CD8-positive, alpha-beta memory T cell (primary cell): Measurements from ENCODE around the gene KIAA1614. TPM values are rescaled to one million over a fixed set of nuclear protein-coding genes. Genes with fewer than 3 reads are reported as not detected.
A peak's percentile ranks its signal among the peaks of the same experiment; 100 is the strongest.

Source experiments
- CTCF ChIA-PET: fragments of 350-600 bp; sonication (Branson Sonifier 250); formaldehyde crosslinking; loops from one replicate; lab custom pipeline; 2021; ENCODE audit warnings: antibody characterized with exemption; lab: Charles Lee
- POLR2A ChIA-PET: fragments of 350-600 bp; sonication (Branson Sonifier 250); formaldehyde crosslinking; loops from one replicate; lab custom pipeline; 2021; ENCODE audit warnings: antibody characterized with exemption; lab: Charles Lee
- DNase-seq, 5 donors: peaks; one replicate each; pipeline versions ENCODE4 v3.0.0 to v3.0.0-alpha.2; 2020 to 2022; ENCODE audit warnings: mixed read lengths in 1 of 5
- H3K27ac ChIP-seq: one replicate; pipeline ENCODE4 v1.7.0; 2013; ENCODE audit warnings: low read depth, mild to moderate bottlenecking, low read length, moderate library complexity
- H3K27me3 ChIP-seq: 2 replicates; pipeline ENCODE4 v1.7.0; 2013; ENCODE audit warnings: low read length, mild to moderate bottlenecking; ENCODE audit not compliant: insufficient read depth, poor library complexity, severe bottlenecking
- H3K36me3 ChIP-seq: 2 replicates; pipeline ENCODE4 v1.7.0; 2013; ENCODE audit warnings: mild to moderate bottlenecking, low read length, moderate library complexity; ENCODE audit not compliant: insufficient read depth
- H3K4me1 ChIP-seq: 2 replicates; pipeline ENCODE4 v1.7.0; 2013; ENCODE audit warnings: mild to moderate bottlenecking, low read length, moderate library complexity; ENCODE audit not compliant: insufficient read depth
- H3K4me3 ChIP-seq: 2 replicates; pipeline ENCODE4 v1.7.0; 2013; ENCODE audit warnings: mild to moderate bottlenecking, low read length
- H3K9me3 ChIP-seq: 2 replicates; pipeline ENCODE4 v1.7.0; 2013; ENCODE audit warnings: mild to moderate bottlenecking, low read length
- H3K27ac Mint-ChIP-seq, 8 donors: one replicate each; pipeline ENCODE4 v1.8.0; 2020 to 2021; ENCODE audit warnings: mixed read lengths in 8 of 8, mild to moderate bottlenecking in 6 of 8, inconsistent platforms in 3 of 8, moderate library complexity in 3 of 8
- H3K27me3 Mint-ChIP-seq, 2 donors: one replicate each; pipeline ENCODE4 v1.8.0; 2020 to 2021; ENCODE audit warnings: mixed read lengths in 2 of 2, mild to moderate bottlenecking in 1 of 2, moderate library complexity in 1 of 2
- H3K36me3 Mint-ChIP-seq, 3 donors: one replicate each; pipeline ENCODE4 v1.8.0; 2020 to 2021; ENCODE audit warnings: mixed read lengths in 3 of 3, inconsistent platforms in 1 of 3, mild to moderate bottlenecking in 1 of 3
- H3K4me1 Mint-ChIP-seq, 3 donors: one replicate each; pipeline ENCODE4 v1.8.0; 2020 to 2021; ENCODE audit warnings: mixed read lengths in 3 of 3, inconsistent platforms in 1 of 3, mild to moderate bottlenecking in 1 of 3
- H3K4me3 Mint-ChIP-seq, 7 donors: one replicate each; pipeline ENCODE4 v1.8.0; 2020 to 2021; ENCODE audit warnings: mixed read lengths in 7 of 7, mild to moderate bottlenecking in 6 of 7, moderate library complexity in 4 of 7, inconsistent platforms in 2 of 7
- H3K9me3 Mint-ChIP-seq, 5 donors: one replicate each; pipeline ENCODE4 v1.8.0; 2020 to 2022; ENCODE audit warnings: mixed read lengths in 5 of 5, mild to moderate bottlenecking in 3 of 5, moderate library complexity in 2 of 5, inconsistent platforms in 1 of 5
- polyA plus RNA-seq: library from polyadenylated mRNA; unstranded; fragments of 300-500 nt; fragmentation: Illumina TruSeq; gene quantifications from one replicate; pipeline ENCODE4 v1.2.3, GENCODE V29; 2021
- total RNA-seq, 2 experiments: library from RNA; stranded (reverse); gene quantifications; one replicate each; pipeline ENCODE4 v1.2.3, GENCODE V29; 2021

Gene KIAA1614
- total and polyA plus RNA-seq, 3 experiments from 2014 or later, result 0.10 to 0.49 (median 0.22) TPM

DNA sequence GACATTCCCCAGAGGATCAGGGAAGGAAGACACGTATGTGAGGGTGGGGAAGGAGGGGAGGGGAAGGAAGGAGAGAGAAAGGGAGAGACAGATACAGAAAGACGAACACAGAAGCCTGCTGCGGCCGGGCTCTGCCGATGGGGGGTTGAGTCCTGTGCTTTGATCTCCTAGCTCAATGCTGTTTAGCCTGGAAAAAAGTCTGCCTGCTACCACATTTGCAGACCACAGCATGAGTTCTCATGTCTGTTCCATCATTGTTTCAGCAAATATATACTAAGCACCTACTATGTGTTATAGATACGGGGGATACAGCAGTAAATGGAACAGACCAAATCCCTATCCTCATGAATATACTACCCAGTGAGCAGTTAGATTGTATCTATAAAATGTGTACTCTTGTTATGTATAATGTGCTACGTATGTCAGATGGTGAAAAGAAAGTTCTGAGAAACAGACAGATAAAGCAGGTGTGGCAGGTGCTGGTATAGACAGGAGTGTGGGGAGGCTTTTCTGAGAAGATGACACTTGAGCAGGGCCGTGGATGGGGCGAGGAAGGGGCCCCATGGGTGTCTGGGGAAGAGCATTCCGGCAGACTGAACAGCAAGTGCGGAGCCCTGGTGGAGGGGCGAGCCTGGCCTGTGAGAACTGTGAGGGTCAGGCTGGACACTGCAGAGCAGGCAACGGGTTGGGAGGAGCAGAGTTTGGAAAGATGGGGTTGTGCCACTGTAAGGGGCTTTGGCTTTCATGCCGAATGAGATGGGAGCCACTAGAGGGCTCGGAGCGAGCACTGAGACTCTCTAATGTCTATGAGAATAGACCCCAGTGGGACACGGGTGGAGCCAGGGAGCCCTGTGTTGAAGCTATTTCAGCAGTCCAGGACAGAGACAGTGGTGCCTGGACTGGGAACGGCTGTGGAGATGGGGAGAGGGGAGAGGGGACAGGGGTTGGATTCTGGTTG lies 34.1 kb downstream of the KIAA1614 start:
- no peaks in the 10 kb centered on the region for H3K4me1 Mint-ChIP-seq
- H3K4me1 ChIP-seq, result no peaks in the 10 kb centered on the region
- no peak overlapping the region for H3K4me3 Mint-ChIP-seq
- peaks cover 0 to 3% of the 10 kb centered on the region in 2 donors for H3K27me3 Mint-ChIP-seq
- H3K4me3 ChIP-seq, result no peak overlapping the region
- peaks cover 4% of the 10 kb centered on the region for H3K36me3 ChIP-seq
- peaks cover 19 to 33% (median 24%) of the 10 kb centered on the region in 3 donors for H3K36me3 Mint-ChIP-seq
- no peak overlapping the region for H3K27ac ChIP-seq
- peaks cover 0 to 17% (median 12%) of the 10 kb centered on the region in 5 donors for H3K9me3 Mint-ChIP-seq
- ChIA-PET POLR2A (interaction anchor here (0.5 kb wide), 1 partner anchor 160 kb away, joined by 3 read pairs; no protein-coding TSS in a partner anchor), CTCF (no interaction called here)
- DNase-seq, result no peak
- peaks cover 8% of the 10 kb centered on the region for H3K9me3 ChIP-seq
- H3K27ac Mint-ChIP-seq, result peak overlapping the region in 1 of 8 donors; percentile 32
- H3K27me3 ChIP-seq, result no peaks in the 10 kb centered on the region

DNA sequence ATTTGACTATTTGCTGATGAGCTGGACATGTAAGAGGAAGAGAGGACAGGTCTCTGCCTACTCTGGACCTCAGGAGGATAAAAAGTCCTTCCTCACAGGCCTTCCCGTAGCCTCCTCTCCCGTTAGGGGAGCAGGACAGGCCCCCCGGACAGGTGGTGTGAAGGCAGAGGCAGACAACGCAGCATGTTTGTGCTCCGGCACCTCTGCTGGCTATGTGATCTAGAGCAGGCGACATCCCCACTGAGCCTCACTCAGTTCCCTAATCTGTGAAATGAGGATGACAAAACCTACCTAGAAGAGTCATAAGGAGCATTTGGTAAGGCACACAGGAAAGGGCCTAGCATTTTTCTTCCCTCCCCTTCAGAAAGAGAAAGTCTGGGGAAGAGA lies 34.8 kb downstream of the KIAA1614 start:
- peaks cover 18 to 33% (median 24%) of the 10 kb centered on the region in 3 donors for H3K36me3 Mint-ChIP-seq
- no peak overlapping the region for H3K27ac Mint-ChIP-seq
- POLR2A ChIA-PET, result interaction anchor here (0.5 kb wide), 1 partner anchor 159 kb away, joined by 3 read pairs; no protein-coding TSS in a partner anchor

DNA sequence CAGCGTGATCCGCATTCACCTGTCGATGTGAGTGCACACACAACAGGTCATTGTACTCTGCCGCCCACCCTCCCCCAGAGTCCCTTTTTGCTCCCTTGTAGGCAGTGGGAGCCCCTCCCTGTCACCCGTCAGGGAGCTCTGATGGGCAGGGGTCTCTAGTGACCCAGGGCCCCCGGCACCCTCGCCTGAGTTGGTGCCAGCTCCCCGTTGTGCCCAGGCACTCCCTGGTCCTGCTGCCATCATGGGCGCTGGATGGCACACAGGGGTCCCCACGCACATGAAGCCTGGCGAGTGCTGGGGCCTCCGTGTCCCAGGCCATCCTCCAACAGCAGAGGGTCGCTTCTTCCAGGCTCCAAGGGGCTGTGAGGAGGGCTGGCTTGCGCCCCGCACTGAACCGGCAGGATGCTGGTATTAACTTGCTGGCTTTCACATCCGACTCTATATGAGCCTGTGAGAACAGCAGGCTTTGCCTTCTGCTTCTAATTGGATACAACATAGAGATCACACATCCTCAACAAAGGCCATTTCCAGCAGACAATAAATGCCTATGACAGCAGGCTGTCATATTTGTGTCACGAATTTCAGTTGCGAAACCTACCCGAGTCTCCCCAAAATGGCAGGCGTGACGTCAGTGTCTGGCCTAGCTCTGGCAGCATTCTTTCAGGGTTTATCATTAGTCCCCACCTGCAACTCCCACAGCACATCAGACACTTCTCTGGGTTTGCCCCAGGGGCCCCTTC lies 35.4 kb downstream of the KIAA1614 start:
- DNase-seq, result no peak

More for the DNA sequence above, 34.8 kb downstream of the KIAA1614 start:
- no peaks in the 10 kb centered on the region for H3K4me1 Mint-ChIP-seq
- no peaks in the 10 kb centered on the region for H3K4me1 ChIP-seq
- no peak for DNase-seq
- H3K9me3 ChIP-seq, result peaks cover 8% of the 10 kb centered on the region
- no peak overlapping the region for H3K27ac ChIP-seq
- peaks cover 0 to 3% of the 10 kb centered on the region in 2 donors for H3K27me3 Mint-ChIP-seq
- H3K27me3 ChIP-seq, result no peaks in the 10 kb centered on the region
- H3K36me3 ChIP-seq, result peaks cover 4% of the 10 kb centered on the region
- CTCF ChIA-PET, result no interaction called here
- peaks cover 0 to 17% (median 12%) of the 10 kb centered on the region in 5 donors for H3K9me3 Mint-ChIP-seq
- no peak overlapping the region for H3K4me3 Mint-ChIP-seq
- H3K4me3 ChIP-seq, result no peak overlapping the region

DNA sequence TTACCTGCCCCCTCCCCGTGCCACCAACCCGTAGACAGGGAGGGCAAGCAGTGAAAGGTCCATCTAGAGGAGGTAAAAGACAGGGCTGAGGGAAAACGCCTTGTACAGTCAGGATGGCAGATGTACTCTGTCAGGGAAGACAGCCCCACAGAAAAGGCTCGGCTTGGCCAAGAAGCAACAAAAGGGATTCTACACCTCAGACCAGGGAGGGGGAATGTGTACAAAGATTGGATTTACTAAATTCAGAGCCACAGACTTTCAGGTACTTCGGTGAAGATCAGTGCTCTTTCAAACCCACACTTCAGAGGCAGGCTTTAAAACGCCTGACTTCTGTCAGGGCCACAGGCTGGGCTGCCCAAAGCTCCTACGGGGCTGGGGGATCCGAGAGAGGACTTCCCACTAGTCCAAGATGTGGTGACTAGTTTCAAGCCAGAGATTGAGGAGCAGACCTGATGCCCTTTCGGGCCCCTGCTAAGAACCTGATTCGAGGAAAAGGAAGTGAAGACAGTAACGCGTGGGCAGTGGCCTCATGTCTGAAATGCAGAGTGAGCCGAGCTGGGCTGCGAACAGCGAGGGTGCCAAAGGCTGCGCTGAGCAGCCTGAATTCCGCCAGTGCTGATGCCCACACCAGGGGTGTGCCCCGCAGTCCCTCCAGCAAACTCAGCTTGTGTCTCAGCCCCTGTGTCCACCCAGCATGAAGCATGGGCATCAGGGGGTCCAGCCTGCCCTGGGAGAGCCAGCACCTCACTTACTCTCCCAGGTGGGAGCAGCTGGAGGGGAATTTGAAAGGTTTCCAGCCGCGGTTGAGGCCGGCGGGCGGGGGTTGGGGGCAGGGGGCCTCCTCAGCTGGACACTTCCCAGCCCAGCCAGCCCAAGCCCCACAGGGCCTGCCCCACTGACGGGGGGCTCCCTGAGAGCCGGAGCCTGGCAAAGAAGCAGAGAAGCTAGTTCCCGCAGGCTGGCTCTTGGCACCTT lies 36.2 kb downstream of the KIAA1614 start:
- Histone ChIP-seq H3K9me3 (peaks cover 8% of the 10 kb centered on the region), H3K4me1 (no peaks in the 10 kb centered on the region), H3K4me3 (no peak overlapping the region), H3K27me3 (no peaks in the 10 kb centered on the region), H3K36me3 (peaks cover 4% of the 10 kb centered on the region), H3K27ac (no peak overlapping the region)
- Mint-ChIP-seq H3K36me3 (peaks cover 17 to 33% (median 24%) of the 10 kb centered on the region in 3 donors), H3K27ac (no peak overlapping the region), H3K4me1 (peaks cover 0 to 4% (median 0%) of the 10 kb centered on the region in 3 donors), H3K27me3 (peaks cover 0 to 3% of the 10 kb centered on the region in 2 donors), H3K4me3 (no peak overlapping the region), H3K9me3 (peaks cover 0 to 17% (median 12%) of the 10 kb centered on the region in 5 donors)
- CTCF ChIA-PET, result no interaction called here
- DNase-seq, result no peak
- POLR2A ChIA-PET, result no interaction called here

More for the DNA sequence above, 35.4 kb downstream of the KIAA1614 start:
- Histone ChIP-seq H3K27me3 (no peaks in the 10 kb centered on the region), H3K36me3 (peaks cover 4% of the 10 kb centered on the region), H3K9me3 (peaks cover 8% of the 10 kb centered on the region), H3K4me3 (no peak overlapping the region), H3K4me1 (no peaks in the 10 kb centered on the region), H3K27ac (no peak overlapping the region)
- Mint-ChIP-seq H3K4me1 (no peaks in the 10 kb centered on the region), H3K36me3 (peaks cover 17 to 33% (median 24%) of the 10 kb centered on the region in 3 donors), H3K27me3 (peaks cover 0 to 3% of the 10 kb centered on the region in 2 donors), H3K4me3 (no peak overlapping the region), H3K27ac (no peak overlapping the region), H3K9me3 (peaks cover 0 to 17% (median 12%) of the 10 kb centered on the region in 5 donors)
- ChIA-PET CTCF (no interaction called here), POLR2A (no interaction called here)

DNA sequence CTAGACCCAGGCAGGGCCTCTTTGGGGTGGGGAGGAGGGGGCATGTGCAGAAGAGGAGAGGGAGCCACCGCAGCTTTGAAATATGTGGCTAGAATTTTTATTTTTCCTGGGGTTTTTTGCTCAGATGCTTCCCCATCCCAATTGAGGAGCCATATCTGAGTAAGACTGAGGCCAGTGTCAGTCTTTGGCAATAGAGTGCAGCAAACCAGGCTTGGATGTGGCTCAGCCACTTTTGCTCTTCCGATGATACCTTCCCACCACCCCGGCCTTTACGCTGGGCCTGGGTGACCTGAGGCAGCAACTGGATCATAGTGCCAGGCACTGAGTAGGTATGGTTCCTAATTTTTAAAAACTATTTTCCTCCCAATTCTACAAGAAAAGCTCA lies 36.9 kb downstream of the KIAA1614 start:
- Histone ChIP-seq H3K27me3 (no peaks in the 10 kb centered on the region), H3K9me3 (peaks cover 8% of the 10 kb centered on the region), H3K4me3 (no peak overlapping the region), H3K27ac (no peak overlapping the region), H3K4me1 (peaks cover 3% of the 10 kb centered on the region), H3K36me3 (peaks cover 4% of the 10 kb centered on the region)
- DNase-seq, result peak in 1 of 5 donors; percentile 3
- H3K36me3 Mint-ChIP-seq, result peaks cover 17 to 33% (median 24%) of the 10 kb centered on the region in 3 donors
- no peak overlapping the region for H3K4me3 Mint-ChIP-seq
- H3K27me3 Mint-ChIP-seq, result peaks cover 0 to 3% of the 10 kb centered on the region in 2 donors
- ChIA-PET POLR2A (no interaction called here), CTCF (no interaction called here)
- H3K9me3 Mint-ChIP-seq, result peaks cover 0 to 17% (median 12%) of the 10 kb centered on the region in 5 donors
- H3K4me1 Mint-ChIP-seq, result peaks cover 0 to 8% (median 2%) of the 10 kb centered on the region in 3 donors
- H3K27ac Mint-ChIP-seq, result peak overlapping the region in 1 of 8 donors; percentile 24

DNA sequence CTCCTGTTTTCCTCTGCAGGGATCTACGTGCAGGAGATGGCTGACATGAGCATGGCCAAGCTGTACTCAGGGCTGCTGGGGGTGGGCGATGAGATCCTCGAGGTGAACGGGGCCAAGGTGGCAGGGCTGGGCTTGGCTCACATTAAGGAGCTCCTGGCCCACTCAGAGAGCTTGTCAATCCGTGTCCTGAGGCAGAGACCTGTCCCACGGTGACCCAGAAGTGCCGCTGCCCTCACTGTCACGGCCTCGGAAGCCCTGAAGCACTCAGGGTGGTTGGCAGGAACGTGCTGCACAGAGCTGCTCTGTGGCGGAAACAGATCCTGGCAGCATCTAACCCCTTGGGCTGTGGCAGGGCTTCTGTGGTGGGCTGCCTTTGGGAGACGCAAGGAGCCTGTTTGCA lies 37.6 kb downstream of the KIAA1614 start:
- Histone ChIP-seq H3K4me1 (peaks cover 4% of the 10 kb centered on the region), H3K9me3 (peaks cover 8% of the 10 kb centered on the region), H3K27me3 (no peaks in the 10 kb centered on the region), H3K27ac (no peak overlapping the region), H3K36me3 (peaks cover 4% of the 10 kb centered on the region), H3K4me3 (no peak overlapping the region)
- Mint-ChIP-seq H3K4me3 (no peak overlapping the region), H3K9me3 (peaks cover 0 to 17% (median 12%) of the 10 kb centered on the region in 5 donors), H3K36me3 (peaks cover 17 to 33% (median 24%) of the 10 kb centered on the region in 3 donors), H3K4me1 (peaks cover 0 to 11% (median 9%) of the 10 kb centered on the region in 3 donors), H3K27ac (no peak overlapping the region), H3K27me3 (peaks cover 0 to 3% of the 10 kb centered on the region in 2 donors)
- CTCF ChIA-PET, result no interaction called here
- peak in 1 of 5 donors; percentile 26 for DNase-seq
- POLR2A ChIA-PET, result no interaction called here

DNA sequence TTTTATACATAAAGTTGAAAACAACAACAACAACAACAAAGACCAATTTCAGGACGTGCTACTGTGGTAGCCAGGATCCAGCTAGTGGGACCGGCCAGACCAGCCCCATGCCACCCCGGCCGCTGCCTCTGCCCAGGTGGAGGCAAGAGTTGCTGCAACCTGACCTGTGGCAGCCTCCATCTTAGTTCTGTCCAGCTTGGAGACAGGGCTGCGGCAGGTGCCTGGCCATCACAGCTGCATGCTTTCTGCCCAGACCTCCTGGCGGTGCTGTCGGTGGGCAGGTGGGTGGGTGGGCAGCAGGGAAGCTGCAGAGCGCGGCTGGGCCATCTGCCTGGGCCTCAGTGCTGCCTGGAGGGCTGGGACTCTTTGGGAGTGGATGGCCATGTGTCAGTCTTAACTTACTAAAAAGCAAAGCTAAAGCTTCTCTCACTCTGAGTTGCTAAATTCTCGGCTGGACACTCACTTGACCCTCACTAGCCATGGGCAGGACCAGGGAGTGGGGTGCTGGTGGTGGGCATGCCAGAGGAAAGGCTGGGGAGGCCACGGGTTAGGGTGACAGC lies 38.6 kb downstream of the KIAA1614 start:
- H3K4me3 Mint-ChIP-seq, result no peak overlapping the region
- peaks cover 0 to 3% of the 10 kb centered on the region in 2 donors for H3K27me3 Mint-ChIP-seq
- POLR2A ChIA-PET, result no interaction called here
- no peak overlapping the region for H3K27ac ChIP-seq
- H3K27ac Mint-ChIP-seq, result no peak overlapping the region
- peaks cover 17 to 31% (median 21%) of the 10 kb centered on the region in 3 donors for H3K36me3 Mint-ChIP-seq
- CTCF ChIA-PET, result no interaction called here
- H3K4me1 Mint-ChIP-seq, result peaks cover 0 to 11% (median 11%) of the 10 kb centered on the region in 3 donors
- peaks cover 0 to 14% (median 12%) of the 10 kb centered on the region in 5 donors for H3K9me3 Mint-ChIP-seq
- peak in 1 of 5 donors; percentile 3 for DNase-seq
- peaks cover 6% of the 10 kb centered on the region for H3K9me3 ChIP-seq
- no peak overlapping the region for H3K4me3 ChIP-seq
- H3K36me3 ChIP-seq, result peaks cover 4% of the 10 kb centered on the region
- H3K4me1 ChIP-seq, result peaks cover 4% of the 10 kb centered on the region
- H3K27me3 ChIP-seq, result no peaks in the 10 kb centered on the region
